GM21515 (cell line): Measurements from ENCODE around the gene ARHGAP29.

Experiments used
- ATAC-seq: cut with Tn5 transposase; IDR thresholded peaks from one replicate; pipeline ENCODE4 v1.9.1; 2021; ENCODE audit not compliant: unreplicated experiment

ARHGAP29 gene, protein sequence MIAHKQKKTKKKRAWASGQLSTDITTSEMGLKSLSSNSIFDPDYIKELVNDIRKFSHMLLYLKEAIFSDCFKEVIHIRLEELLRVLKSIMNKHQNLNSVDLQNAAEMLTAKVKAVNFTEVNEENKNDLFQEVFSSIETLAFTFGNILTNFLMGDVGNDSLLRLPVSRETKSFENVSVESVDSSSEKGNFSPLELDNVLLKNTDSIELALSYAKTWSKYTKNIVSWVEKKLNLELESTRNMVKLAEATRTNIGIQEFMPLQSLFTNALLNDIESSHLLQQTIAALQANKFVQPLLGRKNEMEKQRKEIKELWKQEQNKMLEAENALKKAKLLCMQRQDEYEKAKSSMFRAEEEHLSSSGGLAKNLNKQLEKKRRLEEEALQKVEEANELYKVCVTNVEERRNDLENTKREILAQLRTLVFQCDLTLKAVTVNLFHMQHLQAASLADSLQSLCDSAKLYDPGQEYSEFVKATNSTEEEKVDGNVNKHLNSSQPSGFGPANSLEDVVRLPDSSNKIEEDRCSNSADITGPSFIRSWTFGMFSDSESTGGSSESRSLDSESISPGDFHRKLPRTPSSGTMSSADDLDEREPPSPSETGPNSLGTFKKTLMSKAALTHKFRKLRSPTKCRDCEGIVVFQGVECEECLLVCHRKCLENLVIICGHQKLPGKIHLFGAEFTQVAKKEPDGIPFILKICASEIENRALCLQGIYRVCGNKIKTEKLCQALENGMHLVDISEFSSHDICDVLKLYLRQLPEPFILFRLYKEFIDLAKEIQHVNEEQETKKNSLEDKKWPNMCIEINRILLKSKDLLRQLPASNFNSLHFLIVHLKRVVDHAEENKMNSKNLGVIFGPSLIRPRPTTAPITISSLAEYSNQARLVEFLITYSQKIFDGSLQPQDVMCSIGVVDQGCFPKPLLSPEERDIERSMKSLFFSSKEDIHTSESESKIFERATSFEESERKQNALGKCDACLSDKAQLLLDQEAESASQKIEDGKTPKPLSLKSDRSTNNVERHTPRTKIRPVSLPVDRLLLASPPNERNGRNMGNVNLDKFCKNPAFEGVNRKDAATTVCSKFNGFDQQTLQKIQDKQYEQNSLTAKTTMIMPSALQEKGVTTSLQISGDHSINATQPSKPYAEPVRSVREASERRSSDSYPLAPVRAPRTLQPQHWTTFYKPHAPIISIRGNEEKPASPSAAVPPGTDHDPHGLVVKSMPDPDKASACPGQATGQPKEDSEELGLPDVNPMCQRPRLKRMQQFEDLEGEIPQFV

DNA sequence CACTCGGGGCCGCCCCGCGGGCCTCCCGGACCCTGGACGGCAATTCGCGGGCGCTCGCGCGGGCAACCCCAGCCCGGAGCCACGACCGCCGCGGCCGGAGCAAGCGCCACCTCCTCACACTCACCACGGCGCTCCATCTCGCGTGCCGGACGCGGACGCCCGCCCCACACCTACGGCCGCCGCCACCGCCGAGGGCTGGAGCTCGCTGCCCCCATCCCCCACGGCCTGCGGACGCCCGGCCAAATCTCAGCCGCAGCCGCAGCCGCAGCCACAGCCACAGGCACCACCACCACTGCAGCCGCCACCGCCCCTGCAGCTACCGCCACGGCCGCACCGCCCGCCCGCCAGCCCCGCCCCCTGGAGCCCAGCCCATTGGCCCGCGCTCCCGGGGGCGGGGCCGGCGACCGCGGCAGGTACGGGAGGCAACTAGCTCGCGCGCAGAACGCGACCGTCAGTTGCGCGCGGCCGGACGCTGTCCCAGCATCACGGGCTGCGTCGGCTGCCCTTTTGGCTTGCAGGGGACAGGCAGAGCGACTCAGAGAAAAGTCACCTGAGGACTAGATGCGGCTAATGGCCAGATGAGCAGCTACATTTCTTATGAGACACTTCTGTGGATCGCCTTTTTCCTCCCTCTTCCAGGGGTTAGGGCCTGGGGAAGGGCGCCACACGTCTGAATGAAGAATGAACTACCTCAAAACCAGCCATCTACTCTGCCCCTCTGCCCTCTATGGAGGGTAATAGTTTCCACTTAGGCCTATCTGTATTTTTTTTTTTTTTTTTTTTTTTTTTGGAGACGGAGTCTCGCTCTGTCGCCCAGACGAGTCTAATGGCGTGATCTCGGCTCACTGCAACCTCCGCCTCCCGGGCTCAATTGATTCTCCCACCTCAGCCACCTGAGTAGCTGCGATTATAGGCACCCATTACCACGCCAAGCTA, at the start of gene ARHGAP29:
ARHGAP29 (minus strand) TSS at position 294 of the 936 bp plus-strand sequence. CDS start 5,973 bp downstream, outside the sequence.
- ATAC-seq = peak; percentile 82

DNA sequence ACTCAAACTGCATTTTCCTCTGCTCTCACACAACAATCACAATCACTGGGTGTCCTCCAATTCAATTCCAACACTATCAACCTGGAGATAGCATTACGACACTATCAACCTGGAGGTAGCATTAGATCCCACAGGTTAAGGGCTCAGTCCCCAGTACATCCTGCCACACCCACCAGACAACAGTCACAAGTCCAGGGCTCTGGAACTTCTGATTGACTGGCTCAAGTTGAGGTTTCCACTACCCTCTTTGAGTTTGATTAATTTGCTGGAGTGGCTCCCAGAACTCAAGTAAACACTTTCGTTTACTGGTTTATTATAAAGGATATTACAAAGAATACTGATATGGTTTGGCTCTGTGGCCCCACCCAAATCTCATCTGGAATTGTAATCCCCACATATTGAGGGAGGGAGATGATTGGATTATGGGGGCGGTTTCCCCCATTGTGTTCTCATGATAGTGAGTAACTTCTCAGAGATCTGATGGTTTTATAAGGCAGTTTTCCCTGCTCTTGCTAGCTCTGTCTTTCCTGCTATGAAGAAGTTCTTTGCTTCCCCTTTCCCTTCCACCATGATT, 49.6 kb upstream of the ARHGAP29 start:
- ATAC-seq = no peak

DNA sequence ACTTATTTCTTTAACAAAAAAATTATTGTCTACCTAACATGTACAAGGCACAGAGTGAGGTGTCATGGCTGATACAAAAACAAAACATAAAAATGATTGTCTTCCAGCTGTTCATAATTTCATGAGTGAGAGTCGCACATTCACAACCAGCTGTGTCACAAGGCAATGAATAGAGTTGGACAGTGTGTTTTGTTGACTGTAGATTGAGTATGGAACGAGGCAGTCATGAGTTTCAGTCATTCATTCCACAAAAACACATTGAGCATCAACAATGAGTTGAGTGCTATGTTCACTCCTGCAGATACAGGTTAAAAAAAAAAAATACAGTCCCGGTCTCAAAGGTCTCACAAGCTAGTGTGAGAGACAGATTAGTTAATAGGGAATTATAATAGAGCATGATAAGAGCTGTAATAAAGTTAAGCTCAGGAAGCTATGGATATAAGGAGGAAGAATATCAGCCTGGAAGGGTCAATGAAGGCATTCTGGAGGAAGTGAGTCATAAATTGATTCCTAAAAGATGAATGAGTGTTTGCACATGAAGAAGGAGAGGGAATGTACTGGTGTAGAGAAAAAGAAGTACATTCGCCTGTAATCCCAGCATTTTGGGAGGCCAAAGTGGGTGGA, 47.8 kb upstream of the ARHGAP29 start:
- no peak for ATAC-seq

DNA sequence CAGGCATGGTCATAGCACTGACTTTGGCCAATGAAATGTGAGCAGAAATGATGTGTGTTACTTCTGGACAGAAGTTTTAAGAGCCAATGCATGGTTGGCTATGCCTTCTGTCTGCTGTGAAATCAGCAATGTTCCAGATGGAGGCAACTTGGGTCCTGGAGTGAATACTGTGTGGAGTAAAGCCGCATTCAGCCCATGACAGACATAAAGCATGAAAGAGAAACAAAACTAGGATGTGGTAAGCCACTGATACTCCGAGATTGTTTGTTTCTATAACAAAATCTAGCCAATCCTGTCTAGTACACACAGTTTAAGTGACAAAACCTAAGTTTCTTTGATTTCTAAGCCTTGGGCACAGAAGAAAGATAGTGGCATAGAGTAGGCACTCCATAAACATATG, 47.1 kb upstream of the ARHGAP29 start:
- peak; percentile 78 for ATAC-seq

DNA sequence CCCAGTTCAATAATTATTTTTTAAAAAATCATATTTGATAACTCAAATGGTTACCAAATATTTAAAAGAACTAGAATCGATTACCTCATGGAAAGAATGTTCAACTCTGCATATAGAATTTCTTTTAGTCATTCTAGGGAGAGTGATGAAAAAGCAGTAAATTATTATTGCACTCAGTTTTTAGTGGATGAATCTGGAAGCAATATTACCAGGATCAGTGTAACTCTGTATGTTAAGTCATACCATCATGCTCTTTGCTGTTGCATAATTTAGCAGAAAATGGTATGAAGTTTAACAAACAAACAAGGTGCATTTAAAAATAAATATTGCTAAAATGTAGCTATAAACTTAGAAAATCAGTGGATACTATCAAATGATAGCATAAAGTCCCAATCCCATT, 46.1 kb upstream of the ARHGAP29 start:
- ATAC-seq = no peak

DNA sequence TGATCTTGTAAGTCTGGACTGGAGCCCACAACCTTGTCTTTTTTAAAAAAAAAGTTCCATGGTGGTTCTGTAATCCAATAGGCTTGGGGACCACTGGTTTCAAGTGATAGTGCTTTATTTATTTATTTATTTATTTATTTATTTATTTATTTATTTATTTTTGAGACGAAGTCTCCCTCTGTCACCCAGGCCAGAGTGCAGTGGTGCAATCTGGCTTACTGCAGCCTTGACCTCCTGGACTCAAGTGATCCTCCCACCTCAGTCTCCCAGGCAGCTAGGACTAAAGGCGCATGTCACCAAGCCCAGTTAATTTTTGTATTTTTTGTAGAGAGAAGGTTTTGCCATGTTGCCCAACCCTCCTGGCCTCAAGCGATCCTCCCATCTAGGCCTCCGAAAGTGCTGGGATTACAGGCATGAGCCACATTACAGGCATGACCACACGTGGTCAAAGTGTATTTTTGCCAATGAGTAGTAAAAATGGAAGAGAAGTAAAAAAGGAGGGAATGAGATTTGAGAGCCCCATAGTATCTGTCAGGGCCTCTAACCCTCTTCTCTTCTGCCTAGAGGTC, 44.8 kb upstream of the ARHGAP29 start:
- no peak for ATAC-seq

DNA sequence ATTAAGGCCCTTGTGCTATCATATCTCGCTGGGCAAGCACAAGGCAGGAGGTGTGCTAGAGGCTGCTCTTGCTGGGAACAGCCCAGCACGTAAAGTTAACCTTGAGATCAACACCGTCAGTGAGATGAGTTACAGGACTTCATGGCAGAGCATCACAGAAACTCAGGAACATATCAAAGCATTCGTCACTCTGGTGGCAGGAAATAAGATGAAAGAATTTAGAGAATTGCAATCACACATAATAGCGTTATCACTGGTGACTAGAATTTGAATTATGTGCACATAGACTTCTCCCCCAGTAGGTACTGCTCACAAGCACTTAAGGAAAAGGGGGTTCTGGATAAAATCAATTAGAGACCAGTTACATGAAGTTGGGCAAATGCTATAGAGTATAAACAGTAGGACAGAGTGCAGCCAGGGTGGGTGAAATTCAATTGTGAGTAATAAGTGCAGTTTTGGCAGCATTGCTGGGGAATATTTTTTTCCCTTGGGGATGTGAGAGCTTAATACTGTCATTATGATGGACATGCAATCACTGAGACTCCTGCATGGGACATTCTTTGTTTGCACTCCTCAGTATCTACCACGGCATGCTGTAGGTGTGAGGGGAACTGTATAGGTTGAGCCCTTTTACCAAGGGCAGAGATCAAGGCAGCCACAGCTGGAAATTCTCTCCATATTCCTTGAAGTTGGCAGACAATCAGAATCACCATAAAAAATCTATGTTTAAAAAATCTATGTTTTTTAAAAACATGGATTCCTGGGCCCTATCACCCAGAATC, 44.2 kb upstream of the ARHGAP29 start:
- no peak for ATAC-seq

DNA sequence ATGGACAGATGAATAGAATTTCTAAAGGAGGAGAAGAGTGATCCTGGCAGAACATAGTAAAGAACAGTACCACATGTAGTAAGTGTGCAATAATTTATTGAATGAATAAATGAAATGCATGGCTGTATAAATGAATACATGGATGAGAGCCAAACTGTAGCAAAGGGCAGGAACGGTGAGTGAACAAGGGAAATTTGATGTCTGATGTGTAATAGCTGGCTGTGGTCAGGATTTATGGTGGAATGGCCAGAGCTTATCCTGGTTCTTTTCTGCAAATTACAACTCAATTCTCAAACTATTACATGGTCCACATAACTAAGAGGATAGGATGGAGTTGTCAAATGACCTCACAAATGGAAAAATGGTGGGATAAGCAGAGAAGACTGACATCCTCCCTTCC, 43.2 kb upstream of the ARHGAP29 start:
- no peak for ATAC-seq

DNA sequence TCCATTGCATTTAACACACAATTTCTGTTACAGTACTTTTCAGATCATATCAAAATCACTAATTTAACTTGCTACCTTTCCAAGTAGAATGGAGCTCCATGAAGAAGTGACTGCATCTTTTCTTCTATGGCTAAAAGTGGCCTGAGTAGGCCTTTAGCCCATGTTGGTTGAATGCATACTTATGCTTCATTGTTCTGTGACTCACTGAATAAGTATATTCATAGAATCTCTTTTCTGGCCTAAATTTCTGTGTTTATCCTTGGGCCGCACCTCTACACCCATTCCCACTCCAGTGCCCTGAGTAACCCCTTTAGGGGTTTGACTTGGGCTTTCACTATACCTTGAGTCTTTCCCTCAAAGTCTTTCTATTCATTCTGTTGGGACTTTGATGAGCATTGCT, 42.1 kb upstream of the ARHGAP29 start:
- ATAC-seq = no peak

DNA sequence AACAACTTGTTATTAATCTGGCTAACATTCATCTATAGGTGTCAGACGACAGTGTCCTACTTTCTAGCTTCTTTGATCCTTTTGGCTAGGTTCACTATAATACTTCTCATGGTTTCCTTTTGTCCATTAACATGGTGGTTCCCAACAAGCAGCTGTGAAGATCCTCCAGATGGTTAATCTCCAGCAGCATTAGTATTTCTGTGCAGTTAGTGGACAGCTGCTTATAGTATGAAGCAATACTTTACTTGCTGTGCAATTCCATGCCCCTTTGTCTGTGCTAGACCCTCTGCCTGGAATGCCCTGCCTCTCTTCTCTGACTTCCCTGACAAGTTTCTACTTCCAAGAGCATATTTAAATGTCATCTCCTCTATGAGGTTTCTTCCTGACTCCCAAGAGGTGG, 41.7 kb upstream of the ARHGAP29 start:
- ATAC-seq = no peak

DNA sequence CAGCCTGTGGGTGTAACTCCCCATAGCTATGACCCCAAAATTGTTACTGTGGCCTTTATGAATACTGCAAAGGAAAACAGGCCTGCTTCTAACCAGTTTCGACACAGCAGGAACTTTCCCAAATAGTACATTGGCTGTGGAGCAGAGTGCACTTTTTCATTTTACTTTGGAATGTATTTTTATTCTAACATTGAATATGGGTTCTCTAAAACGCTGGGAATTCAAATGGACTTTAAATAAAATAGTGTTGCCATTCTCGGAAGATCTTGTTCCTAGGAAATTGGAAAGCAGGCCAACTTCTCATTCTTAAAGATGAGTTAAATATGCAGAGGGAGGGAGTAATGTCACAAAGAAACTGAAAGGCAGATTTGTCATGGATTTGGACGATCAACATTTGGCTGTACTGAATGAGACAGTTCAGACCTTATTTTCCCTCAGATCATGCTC, 39.6 kb upstream of the ARHGAP29 start:
- no peak for ATAC-seq

DNA sequence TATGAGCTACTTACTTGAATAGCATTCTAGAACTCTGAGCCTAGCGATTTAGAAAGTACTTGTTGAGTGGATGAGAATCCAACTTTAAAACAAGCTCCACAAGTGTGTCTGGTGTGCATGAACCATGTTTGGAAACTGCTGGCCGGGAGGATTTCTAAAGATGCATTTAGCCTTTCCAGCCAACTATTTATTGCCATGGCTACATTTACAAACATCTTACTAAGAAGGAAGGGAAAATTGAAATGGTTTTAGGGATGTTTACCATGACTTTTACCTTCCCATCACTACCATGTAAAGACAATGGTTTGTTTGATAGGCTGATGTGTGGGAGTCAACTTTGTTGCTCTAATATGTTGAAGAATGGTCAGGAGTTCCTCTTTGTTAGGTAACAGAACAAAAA, 37.7 kb upstream of the ARHGAP29 start:
- no peak for ATAC-seq

DNA sequence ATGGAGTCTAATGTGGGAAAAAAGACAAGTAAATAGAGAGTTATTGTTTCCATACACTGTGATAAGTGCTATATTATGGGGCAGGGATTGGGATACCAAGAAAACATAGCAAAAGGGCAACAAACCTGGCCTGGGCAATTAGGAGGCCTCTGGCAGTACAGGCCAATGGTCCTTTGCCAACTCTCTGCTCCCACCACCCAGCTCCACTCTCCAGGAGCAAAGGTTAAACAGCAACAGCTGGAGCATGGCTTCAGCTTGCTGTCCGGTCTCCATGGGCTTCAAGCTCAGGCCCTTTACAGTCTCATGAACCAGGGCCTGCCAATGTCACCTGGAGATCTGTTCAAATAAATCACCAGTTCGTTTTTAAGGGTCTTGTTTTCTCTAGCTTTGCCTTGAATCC, 37.2 kb upstream of the ARHGAP29 start:
- ATAC-seq = no peak

DNA sequence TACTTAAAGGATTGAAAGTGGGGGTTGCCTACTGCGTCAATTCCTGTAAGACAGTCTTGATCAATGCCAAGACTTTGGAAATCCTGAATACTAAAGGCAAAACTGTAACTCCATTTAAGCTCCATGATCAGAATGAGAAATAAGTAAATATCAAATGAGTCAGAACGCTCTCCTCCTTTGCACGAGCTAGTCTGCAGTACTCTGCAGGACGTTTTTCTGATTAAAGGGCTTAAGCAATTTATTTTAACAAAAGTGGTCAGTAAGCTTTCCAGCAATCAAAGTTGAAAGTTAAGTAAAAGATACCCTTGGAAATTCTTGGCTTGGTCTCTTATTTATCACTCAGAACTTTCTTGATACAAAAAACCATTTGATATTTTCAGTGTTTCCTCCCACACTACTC, 35.7 kb upstream of the ARHGAP29 start:
- no peak for ATAC-seq

DNA sequence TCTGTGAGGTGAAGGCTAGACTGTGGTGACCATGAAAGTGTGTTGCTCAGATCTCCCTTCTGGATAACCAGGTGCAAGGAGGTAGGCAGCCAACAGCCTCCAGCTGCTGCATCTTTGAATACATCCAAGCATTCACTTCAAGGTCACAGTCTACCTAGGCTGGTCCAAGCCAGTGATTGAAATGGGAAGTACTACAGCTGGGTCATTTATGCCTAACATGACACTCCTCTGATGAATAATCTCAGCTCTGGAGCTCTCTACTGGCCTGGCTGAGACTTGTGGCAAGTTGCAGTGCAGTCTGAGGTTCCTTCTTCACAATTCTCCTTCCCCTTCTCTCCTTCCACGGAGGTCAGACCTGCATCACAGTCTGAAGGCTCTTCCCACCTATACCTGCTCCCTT, 35.0 kb upstream of the ARHGAP29 start:
- no peak for ATAC-seq

DNA sequence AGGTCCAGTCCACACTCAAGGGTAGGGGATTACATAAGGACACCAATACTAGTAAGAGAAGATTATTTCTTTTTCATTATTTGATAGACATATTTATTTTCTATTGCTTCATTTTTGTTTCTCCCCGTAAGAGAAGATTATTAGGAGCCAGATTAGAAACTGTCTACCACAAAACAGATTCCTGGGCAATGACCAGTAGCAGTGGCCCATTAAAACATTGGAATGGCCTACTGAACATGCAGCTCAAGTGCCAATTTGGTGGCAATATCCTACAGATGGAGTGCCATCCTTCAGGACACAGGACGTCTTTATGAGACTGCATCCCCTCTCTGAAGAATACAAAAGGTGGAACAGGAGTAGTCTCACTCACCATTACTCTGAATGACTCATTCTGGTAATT, 34.0 kb upstream of the ARHGAP29 start:
- no peak for ATAC-seq

DNA sequence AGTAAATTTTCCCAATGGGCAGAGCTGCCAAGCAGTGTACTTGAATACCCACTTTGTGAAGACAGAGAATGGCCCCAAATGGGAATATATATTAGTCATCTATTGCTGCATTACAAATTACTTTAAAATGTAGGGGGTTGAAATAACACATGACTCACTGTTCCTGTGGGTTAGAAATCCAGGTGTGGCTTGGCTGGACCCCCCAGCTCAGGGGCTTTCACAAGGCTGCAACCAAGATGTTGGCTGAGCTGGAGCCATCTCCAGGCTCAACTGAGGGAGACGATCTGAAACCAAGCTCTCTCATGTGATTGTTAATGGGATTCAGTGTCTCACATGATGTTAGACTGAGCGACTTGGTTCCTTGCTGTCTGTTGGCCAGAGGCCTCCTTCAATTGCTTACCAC, 33.4 kb upstream of the ARHGAP29 start:
- no peak for ATAC-seq

DNA sequence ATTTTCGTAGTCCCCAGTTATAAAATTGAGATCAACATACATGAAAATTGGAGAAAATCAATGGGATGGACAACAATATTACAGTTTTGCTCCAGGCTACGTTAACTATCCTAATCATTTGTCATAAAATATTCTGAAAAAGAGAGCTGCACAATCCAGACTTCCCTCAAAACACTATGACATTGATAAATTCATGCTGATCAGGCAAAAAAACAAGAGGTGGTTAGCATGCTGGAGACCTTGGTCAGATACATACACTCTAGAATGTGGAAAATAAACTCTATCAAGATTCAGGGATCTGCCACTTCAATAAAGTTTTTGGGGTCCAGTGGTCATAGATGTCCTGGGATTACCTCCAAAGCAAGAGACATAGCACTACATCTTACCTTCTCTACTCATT, 32.5 kb upstream of the ARHGAP29 start:
- no peak for ATAC-seq
